HFFc6 (cell line): ENCODE data around the gene KLK5. TPM values are rescaled to one million over a fixed set of nuclear protein-coding genes. Genes with fewer than 3 reads are reported as not detected.

Source experiments
- DNase-seq: peaks from one replicate; pipeline ENCODE4 v3.0.0-alpha.2; 2018
- H3K27ac Mint-ChIP-seq: 2 replicates; pipeline ENCODE4 v1.8.0; 2020; ENCODE audit warnings: mild to moderate bottlenecking, mixed read lengths
- H3K27me3 Mint-ChIP-seq: 2 replicates; pipeline ENCODE4 v1.8.0; 2021; ENCODE audit warnings: mild to moderate bottlenecking, moderate library complexity, mixed read lengths; ENCODE audit not compliant: insufficient read depth
- H3K36me3 Mint-ChIP-seq: 2 replicates; pipeline ENCODE4 v1.8.0; 2021; ENCODE audit warnings: low read depth, mixed read lengths
- H3K4me1 Mint-ChIP-seq: 2 replicates; pipeline ENCODE4 v1.8.0; 2020; ENCODE audit warnings: low read depth, mixed read lengths
- H3K4me3 Mint-ChIP-seq: 2 replicates; pipeline ENCODE4 v1.8.0; 2020; ENCODE audit warnings: mild to moderate bottlenecking, moderate library complexity, mixed read lengths
- H3K9me3 Mint-ChIP-seq: 2 replicates; pipeline ENCODE4 v1.8.0; 2020; ENCODE audit warnings: mild to moderate bottlenecking, mixed read lengths
- CTCF ChIP-seq: fragments of 200-600 bp; sonication (generic); IDR thresholded peaks from 2 replicates; pipeline ENCODE4 v1.5.0; 2021; ENCODE audit warnings: antibody characterized with exemption, mild to moderate bottlenecking
- total RNA-seq, 6 experiments: library from RNA; stranded (reverse); fragmentation: NEBNext Ultra II Directional; extraction: Animal tissue kit (Norgen Biotek cat#: 25700); gene quantifications; 2 replicates in 1 of 6; 3 replicates in 5 of 6; pipeline ENCODE4 v1.2.3, GENCODE V29; 2021

The KLK5 gene
- total RNA-seq, 6 experiments from 2014 or later, result not detected

- peaks cover 3% of the 10 kb centered on the region; the same call in 1 of the 2 replicates for H3K27me3 Mint-ChIP-seq
- no peak for DNase-seq
- H3K36me3 Mint-ChIP-seq, result peaks cover 4% of the 10 kb centered on the region; the same call in 1 of the 2 replicates
- H3K4me3 Mint-ChIP-seq, result no peak overlapping the region
- H3K9me3 Mint-ChIP-seq, result peaks cover 20% of the 10 kb centered on the region
- no peak overlapping the region for H3K27ac Mint-ChIP-seq
- no peaks in the 10 kb centered on the region for H3K4me1 Mint-ChIP-seq
- no peak for TF ChIP-seq CTCF
These were observed 29.3 kb upstream of the KLK5 start for GRCh38 chr19:50982186-50982585.

- Mint-ChIP-seq H3K4me1 (no peaks in the 10 kb centered on the region), H3K36me3 (peaks cover 4% of the 10 kb centered on the region; the same call in 1 of the 2 replicates), H3K27ac (no peak overlapping the region), H3K4me3 (no peak overlapping the region), H3K9me3 (peaks cover 20% of the 10 kb centered on the region), H3K27me3 (peaks cover 3% of the 10 kb centered on the region; the same call in 1 of the 2 replicates)
- TF ChIP-seq CTCF, result no peak
- no peak for DNase-seq
These were observed 28.8 kb upstream of the KLK5 start for GRCh38 chr19:50981587-50982146.

GRCh38 chr19:50980208-50980607 lies 27.4 kb upstream of the KLK5 start:
- Mint-ChIP-seq H3K27me3 (peaks cover 3% of the 10 kb centered on the region; the same call in 1 of the 2 replicates), H3K4me1 (no peaks in the 10 kb centered on the region), H3K9me3 (peaks cover 14% of the 10 kb centered on the region), H3K27ac (no peak overlapping the region), H3K36me3 (peaks cover 4% of the 10 kb centered on the region; the same call in 1 of the 2 replicates), H3K4me3 (no peak overlapping the region)
- DNase-seq, result no peak
- TF ChIP-seq CTCF, result no peak

- no peak for DNase-seq
- H3K9me3 Mint-ChIP-seq, result peaks cover 14% of the 10 kb centered on the region
These were observed 26.9 kb upstream of the KLK5 start for GRCh38 chr19:50979758-50980157.

GRCh38 chr19:50978772-50979390 lies 26.0 kb upstream of the KLK5 start:
- Mint-ChIP-seq H3K36me3 (peaks cover 4% of the 10 kb centered on the region; the same call in 1 of the 2 replicates), H3K27ac (no peak overlapping the region), H3K9me3 (peaks cover 13% of the 10 kb centered on the region), H3K4me1 (no peaks in the 10 kb centered on the region), H3K4me3 (no peak overlapping the region), H3K27me3 (peaks cover 3% of the 10 kb centered on the region; the same call in 1 of the 2 replicates)
- no peak for DNase-seq
- TF ChIP-seq CTCF, result no peak

More at GRCh38 chr19:50979758-50980157, 26.9 kb upstream of the KLK5 start:
- Mint-ChIP-seq H3K27me3 (peaks cover 3% of the 10 kb centered on the region; the same call in 1 of the 2 replicates), H3K4me3 (no peak overlapping the region), H3K27ac (no peak overlapping the region), H3K4me1 (no peaks in the 10 kb centered on the region), H3K36me3 (peaks cover 4% of the 10 kb centered on the region; the same call in 1 of the 2 replicates)
- TF ChIP-seq CTCF, result no peak
